ENCODE data around the gene FLNA.
A peak's percentile ranks its signal among the peaks of the same experiment; 100 is the strongest.

FLNA gene

DNA sequence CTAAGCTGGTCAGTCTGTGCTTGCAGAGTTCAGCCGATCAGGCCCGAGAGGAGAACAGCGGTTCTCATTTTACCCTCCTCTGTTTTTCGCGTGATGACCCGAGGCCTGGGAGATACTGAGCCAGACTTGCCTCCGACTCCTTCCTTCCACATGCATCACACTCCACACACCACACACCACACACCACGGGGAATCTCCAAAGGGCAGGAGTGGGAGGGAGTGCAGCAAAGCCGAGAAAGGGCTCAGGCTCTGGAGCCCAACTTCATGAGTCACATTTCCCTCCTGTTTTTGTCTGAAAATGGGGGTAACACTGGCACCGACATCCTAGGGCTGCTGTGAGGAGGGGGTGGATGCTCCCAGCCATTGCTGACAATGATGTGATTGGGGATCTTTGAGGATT is 39.9 kb downstream of the FLNA start:
- DNase-seq (ENCODE audit: low read depth in 3 of 3), result peak in 1 of 3 donors; percentile 26

DNA sequence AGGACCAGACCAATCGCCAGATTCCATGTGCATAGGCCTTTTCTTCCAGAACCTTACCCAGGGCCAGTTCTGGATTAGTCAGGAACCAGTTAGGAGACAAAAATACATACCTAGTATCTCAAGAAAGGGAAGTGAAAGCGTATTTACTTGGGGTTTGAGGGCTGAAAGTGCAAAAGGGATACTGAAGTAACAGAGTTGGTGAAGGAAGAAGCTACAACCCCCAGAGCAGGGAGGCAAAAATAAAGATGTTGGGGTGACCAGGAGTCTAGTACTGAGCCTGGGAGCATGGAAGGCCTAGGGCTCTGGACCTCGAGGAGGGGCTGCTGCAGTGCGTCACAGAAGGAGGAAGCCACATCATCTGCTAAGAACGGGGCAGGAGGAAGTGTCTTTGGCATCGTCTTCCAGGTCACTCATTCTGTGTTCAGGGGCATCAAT is 40.6 kb downstream of the FLNA start:
- no peak for DNase-seq (ENCODE audit: low read depth in 3 of 3)

DNA sequence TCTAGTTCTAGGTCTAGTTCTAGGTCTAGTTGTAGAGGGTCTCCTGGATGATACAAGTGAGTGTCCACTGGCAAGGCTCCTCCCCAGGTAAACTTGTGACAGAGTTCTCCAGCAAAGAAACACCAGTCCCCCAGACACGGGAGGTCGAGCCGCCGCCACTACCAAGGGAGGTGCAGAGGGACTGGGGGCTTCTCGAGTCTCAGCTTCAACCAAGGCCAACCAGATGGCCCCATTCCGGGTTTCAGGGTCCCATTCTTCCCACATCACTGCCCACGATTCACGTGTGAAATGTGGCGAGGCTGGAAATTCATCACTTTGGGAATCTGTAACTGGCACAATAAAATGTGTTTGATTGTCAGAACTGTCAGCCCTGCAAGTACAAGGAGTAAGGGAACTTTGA is 41.3 kb downstream of the FLNA start:
- DNase-seq (ENCODE audit: low read depth in 3 of 3), result no peak

DNA sequence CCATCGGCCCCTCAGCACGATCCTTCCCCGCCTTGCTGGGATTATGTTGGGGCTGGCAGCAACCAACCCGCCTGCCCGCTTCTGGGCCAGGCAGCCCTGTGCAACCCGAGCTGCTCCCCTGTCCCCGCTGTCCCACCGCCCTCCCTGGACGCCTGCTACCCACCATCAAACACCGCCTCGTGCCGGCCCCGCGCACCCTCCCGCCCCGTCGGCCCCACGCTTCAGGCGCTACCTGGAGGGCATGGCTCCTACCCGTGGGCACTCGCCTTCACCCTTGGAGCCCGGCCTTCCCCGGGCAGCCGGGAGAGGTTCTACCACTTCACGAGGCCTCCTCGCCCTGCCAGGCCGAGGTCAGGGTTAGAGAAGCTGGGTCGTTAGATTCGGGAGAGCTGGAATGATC is 41.9 kb downstream of the FLNA start:
- DNase-seq (ENCODE audit: low read depth in 3 of 3), result no peak

DNA sequence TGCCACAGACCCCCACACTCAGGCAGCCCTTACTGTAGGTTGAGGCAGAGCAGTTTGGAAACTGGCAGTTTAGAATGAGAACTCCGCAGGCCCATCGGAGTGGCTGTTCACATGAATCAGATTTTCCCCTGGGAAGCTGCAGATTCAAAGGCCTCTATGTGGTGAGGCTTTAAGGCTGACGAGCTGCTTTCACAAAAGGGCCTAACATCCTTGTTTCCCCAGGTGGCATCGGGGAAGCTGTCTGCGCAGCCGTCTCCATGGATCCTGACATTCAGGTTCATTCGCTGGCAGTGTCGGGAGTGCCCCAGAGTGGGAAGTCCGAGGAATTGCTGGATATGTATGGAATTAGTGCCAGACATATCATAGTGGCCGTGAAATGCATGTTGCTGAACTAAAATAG is 45.1 kb downstream of the FLNA start:
- no peak for DNase-seq (ENCODE audit: low read depth in 3 of 3)

DNA sequence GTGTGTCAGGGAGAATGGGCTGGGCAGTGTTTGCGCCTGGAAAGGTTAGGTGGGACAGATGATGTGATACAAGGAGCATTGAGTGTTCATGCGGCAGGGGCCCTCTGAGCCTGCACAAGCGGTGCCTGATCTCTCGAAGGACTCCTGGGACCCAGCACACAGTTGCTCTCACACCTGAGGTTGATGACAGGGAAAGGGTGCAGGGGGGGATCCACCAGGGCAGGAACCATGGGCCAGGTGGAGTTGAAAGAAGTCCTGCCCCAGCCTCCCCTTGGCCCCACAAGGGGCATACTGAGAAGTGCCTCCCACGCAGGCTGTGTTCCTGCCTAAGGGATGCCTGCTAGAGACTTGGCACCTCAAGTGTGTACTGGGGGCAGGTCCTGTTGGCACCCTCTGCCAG is 45.8 kb downstream of the FLNA start:
- DNase-seq (ENCODE audit: low read depth in 3 of 3), result no peak

DNA sequence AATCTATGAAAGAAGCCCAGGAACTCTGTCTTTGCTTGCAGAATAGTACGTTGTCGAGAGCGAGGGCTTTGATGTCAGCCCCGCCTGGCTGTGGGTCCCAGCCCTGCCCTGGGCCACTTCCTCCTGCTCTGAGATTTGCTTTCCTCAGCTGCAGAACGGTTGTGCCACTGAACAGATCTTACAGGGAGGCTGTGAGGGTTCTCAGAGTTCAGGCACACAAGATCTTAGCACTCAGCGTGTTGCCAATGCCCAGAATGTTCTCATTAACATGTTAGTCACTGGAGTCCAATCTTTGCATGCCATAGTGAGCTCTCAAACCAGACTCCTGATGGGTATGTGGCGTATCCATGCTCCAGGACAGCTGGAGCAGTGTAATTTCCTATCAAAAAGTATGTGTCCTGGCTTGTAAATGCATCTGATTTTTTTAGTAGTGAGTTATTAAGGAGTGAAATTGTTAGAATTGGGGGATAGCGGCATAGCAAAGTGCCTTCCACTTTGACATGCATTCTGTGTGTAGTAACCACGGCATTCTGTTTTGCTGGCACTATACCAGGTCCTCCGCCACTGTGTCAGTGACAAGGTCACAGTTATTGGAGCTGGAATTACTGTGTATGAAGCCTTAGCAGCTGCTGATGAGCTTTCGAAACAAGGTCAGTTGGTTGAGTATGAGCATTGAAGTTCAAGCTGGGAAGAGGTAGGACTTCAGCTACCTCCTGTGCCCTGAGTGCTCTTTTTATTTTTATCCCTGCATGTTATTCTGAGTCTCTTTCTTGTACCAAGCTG is 47.2 kb downstream of the FLNA start:
- DNase-seq (ENCODE audit: low read depth in 3 of 3), result no peak

DNA sequence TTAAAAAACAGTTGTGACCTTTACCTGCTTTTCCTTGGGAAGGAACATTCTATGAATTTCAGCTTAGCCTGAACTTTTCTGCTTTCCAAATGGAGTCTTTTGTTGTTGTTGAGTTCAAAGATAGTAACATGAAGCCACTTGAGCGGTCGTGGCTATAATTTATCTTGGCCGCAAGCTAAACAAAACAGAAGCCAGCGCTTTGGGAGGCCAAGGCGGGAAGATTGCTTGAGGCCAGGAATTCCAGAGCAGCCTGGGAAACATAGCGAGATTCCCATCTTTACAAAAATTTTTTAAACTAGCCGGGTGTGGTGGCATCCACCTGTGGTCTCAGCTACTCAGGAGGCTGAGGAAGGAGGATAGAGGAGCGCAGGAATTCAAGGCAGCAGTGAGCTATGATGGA is 48.9 kb downstream of the FLNA start:
- DNase-seq (ENCODE audit: low read depth in 3 of 3), result no peak

DNA sequence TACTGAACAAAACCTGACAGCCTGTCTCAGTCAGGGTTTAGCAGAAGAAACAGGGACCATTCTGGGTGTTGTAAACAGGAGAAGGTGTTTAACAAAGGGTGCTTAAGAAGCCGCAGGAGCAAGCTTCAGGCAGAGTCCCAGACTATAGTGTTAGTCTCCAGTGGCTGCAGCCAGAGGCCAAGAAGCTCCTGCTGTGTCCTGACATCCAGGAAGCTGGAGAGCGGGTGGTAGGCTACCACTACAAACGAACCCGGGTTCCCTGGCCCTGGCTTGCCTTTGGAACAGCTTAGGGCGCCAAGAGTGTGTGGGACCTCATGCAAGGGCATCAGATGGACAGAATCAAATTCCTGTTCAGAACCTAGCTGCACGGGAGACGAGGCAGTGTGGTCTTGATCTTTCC is 50.9 kb downstream of the FLNA start:
- DNase-seq (ENCODE audit: low read depth in 3 of 3), result no peak

DNA sequence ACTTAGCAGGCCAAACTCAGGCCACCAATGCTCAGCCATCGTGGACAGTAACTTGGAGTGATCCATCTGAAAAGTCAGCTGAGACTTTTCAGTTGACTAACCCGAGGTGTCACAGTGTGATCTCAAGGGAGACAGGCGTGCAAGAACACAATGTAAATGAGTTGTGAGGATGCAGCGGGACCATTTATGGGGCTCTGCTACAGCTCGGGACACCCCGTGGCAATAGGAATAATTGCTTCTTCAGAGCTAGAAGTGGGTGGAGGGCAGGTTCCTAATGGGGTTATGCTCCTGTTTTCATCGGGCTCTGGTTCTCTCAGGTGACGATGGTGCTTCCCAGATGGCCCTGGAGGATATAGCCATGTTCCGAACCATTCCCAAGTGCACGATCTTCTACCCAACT is 51.5 kb downstream of the FLNA start:
- DNase-seq (ENCODE audit: low read depth in 3 of 3), result no peak

DNA sequence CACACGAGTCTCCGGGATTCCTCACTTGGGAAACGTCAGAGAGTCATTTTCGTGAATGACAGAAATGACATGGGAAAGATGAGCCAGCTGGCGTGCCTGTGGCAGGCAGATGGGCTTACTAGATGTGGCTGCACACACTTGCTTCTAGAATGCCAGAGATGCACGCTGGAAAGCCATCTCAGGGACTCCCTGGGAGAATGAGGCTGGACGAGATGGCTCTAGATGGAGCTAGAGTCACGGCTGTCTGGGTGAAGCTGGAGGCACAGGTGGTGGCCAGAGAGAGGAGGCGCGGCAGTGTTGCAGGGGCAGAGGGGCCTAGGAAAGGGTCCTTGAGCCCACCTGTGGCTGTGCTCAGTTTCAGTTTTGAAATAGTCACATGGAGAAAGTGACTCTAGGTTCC is 52.8 kb downstream of the FLNA start:
- DNase-seq (ENCODE audit: low read depth in 3 of 3), result no peak

DNA sequence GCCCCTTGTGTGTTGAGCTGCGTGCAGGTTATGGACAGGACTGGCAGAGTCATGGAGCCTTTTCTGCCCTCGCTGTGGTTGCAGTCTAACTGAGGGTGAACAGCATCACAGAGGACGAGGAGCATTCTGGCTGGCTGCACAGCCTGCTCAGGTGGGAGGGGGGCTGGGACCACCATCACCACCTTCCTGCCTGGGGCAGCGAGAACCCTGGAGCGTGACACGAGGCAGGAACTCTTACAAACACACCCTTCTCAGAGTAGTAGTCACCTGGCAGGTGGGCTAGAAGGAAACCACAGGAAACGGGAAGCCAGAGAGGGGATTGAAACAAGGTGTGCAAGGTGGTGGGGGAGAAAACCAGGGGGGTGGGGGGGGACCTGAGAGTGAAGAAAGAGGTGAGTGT is 53.3 kb downstream of the FLNA start:
- DNase-seq (ENCODE audit: low read depth in 3 of 3), result no peak

DNA sequence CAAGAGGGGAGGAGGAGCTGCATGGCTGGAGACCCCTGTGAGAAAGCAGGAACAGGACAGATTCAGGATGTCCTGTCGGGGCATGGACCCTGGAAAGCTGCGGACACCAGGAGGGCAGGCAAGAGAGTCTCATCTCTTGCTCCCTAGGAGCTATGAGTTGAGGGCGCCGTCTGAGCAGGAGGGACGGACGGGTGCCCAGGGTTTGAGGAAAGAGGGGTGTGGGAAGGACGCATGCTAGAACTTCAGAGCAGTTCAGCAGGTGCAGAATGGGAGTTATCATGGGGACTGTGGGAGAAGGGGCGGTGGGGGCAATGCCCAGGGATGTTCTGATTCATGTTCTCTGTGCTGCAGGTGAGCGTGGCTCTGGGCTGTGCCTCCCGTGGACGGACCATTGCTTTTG is 54.0 kb downstream of the FLNA start:
- DNase-seq (ENCODE audit: low read depth in 3 of 3), result no peak

DNA sequence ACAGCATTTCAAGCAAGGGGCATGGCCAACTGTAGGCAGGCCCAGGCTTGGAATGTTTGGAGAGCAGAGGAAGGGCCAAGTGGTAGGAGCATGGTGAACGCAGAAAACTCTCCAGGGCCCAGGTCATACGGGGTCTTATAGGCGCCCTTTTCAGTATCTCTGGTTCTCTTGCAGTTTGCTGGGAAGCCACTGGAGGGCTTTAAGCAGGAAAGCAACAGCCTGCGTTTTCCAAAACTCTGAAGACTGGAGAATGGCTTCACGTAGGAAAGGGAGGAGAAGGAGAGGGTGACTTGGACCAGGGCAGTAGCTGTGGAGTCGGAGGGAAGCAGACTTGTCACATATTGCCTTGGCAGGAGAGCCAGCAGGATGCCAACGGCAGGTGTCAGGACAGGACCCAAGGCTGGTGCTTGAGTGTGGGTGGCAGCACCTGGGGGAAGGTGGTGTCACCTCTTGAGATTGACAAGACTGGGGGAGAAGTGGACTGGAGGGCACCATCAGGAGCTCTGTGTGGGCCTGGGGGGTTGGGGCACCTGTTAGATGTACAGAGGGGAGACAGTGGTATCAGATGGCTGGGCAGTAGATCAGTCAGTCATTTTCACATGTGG is 56.9 kb downstream of the FLNA start:
- no peak for DNase-seq (ENCODE audit: low read depth in 3 of 3)

DNA sequence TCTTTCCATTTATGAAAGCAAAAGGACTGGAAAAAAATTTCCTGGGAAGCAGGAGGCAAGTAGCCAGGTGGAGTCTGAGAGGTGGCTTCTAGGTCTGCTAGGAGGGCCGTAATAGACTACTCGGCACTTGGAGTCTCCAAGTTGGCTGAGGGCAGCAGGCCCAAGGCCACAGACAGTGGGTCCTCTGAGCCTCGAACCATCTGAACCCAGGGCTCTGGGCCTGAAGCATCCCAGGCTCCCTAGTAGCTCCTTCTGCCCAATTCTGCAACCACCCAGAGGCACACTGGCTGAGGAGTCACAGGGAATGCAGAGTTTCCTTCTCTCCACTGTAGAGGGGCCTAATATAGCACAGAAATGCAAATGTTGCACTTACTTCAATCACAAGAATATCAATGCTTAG is 59.0 kb downstream of the FLNA start:
- no peak for DNase-seq (ENCODE audit: low read depth in 3 of 3)

DNA sequence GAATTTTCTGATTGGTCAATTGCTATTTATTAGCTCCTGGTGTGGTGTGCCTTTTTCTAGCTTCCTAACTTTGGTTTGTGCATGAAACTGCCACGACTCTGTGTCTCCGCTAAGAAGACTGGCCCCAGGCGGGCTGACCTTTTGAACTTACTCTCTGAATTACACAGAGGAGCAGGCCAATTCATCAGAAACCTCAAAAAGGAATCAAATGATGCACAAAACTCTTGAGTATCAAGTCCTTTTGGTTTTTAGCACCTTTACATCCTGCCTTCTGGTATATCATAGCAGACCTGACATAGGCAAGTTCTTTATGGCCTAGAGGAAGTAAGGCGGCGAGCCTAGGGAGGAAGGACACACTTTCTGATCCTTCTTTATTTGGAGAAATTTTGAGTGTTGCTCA is 61.3 kb downstream of the FLNA start:
- DNase-seq (ENCODE audit: low read depth in 3 of 3), result peak in 1 of 3 donors; percentile 33

DNA sequence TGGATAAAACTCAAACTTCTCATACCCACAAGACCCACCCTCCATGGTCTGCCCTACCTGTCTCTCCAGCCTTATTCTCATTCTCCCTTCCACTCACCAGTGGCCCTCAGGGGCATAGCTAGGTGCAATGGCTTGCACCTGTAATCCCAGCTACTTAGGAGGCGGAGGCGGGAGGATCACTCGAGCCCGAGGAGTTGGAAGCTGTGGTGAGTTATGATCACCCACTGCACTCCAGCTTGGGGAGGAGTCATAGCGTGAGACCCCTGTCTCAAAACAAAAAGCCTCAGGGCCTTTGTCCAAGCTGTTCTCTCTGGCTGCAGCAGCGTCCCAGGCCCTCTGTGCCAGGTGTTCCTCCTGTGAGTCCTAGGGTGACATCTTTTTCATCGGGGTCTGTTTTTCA is 62.3 kb downstream of the FLNA start:
- no peak for DNase-seq (ENCODE audit: low read depth in 3 of 3)

DNA sequence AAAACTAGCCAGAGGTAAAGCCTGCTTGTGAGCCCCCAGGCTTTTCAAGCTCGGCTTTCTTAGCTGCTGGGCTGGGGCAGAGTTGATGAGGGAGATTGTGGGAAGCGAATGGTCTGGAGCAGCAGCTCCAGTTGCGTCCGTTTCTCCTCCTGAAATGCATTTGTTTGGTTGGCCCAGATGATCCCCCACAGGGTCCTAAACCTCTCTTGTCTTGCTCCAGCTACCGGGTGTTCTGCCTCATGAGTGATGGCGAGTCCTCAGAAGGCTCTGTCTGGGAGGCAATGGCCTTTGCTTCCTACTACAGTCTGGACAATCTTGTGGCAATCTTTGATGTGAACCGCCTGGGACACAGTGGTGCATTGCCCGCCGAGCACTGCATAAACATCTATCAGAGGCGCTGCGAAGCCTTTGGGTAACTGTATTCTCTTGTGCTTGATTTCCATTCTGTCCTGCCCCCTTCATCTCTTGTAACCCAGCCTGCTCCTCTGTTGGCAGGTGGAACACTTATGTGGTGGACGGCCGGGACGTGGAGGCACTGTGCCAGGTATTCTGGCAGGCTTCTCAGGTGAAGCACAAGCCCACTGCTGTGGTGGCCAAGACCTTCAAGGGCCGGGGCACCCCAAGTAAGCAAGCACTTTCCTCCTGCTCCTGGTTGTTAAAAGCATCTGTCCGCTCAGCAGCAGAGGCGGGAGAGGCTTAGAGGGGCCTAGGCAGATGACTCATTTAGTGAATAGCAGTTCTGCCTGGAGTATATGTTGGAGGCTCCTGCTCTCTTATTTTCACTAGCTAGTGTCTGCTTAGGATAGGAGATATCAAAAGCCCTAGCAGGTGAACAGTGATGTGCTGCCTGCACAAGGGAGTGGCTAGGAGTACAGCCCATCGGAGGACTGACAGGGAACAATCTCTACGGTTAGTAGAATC is 63.6 kb downstream of the FLNA start:
- DNase-seq (ENCODE audit: low read depth in 3 of 3), result no peak

DNA sequence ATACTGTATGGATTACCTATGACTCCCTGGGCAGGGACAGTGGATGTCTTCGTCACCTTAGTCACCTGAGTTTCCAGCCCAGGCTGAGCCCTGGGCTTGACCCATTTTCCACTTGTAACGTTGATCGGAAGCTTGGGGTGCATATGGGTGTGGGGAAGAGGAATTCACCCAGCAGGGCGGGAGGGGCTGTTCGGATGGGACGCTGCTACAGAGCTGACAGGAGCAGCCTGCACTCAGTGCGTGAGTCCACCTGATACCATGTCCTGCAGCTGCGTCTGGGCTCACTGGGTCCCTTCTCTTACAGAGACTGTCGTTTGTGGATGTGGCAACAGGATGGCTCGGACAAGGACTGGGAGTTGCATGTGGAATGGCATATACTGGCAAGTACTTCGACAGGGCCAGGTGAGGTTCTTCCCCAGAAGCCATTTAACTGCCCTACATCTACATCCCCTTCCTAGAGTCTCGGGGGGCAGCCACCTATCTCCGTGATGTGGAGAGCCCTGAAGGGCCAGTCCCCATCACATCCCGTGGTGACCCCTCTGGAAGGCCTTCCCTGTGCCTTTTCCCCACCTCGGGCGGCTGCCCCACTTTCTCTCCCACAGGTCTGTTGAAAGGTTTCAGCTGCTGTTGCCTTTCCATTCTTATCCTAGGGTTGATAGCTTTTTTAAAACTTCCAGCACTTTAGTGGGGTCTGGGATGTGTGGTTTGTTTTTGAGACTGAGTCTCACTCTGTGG is 65.2 kb downstream of the FLNA start:
- DNase-seq (ENCODE audit: low read depth in 3 of 3), result no peak

DNA sequence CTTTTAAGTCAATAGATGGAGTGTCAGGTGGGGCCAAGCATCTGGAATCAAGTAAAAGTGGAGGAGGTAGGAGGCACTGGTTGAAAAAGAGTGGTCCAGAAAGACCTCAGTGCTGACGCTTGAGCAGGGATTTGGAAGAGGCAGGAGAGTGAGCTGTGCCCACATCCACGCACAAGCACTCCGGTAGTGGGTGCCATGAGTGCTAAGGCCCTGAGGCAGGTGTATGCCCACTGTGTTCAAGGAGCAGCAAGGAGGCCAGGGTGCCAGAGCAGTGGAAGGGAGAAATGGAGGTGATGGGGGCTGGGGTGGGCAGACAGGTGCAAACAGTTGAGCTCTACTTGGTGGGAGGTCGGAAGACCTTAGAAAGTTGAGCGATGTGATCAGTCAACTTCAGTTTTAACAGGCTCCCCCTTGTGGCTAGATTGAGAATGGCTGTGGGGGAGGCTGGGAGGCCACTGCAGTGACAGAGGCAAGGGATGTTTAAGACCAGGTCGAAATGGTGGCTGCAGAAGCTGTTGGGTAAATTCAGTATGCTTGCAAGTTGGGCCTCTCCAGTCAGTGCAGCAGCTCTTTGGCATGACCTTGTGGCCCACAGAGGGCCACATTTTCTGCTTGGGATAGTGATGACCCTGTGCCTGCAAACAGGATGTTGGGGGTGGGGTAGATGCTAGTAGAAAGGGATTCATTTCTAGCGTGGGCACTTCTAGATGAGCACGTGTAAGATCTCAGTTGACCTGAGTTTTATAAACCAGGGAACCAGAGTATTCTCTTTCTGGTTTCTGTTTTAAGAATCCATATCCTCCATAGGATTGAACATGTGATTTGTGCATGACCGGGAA is 66.1 kb downstream of the FLNA start:
- DNase-seq (ENCODE audit: low read depth in 3 of 3), result peak; percentile 61 to 79 (median 71)

DNA sequence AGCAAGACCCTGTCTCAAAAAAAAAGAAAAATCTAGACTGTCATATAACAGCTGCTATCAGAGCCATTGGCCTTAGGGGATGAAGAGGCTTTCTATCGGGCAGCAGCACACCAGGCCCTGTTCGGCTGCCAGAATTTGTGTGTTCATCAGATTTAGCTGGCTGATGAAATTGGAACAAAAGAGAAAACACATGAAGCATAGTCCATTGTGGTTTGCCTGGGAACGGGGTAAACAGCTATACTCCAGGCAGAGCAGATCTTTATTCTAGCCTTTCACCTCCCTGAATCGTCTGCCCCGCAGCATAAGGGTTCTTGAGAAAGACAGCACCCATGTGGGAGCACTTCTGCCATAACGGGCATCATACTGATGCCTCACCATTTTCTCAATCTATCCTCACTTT is 67.2 kb downstream of the FLNA start:
- DNase-seq (ENCODE audit: low read depth in 3 of 3), result no peak

Data from stimulated activated CD4-positive, alpha-beta T cell treated with anti-CD3 and anti-CD28 coated beads, TNF-alpha, amount 100 ng/mL, for 48 hours (primary cell).